ENCODE measurements around the gene OR7G3. TPM values are rescaled to one million over a fixed set of nuclear protein-coding genes. Genes with fewer than 3 reads are reported as not detected.

OR7G3 gene
- total RNA-seq, 1 experiment from 2014 or later, result not detected

DNA sequence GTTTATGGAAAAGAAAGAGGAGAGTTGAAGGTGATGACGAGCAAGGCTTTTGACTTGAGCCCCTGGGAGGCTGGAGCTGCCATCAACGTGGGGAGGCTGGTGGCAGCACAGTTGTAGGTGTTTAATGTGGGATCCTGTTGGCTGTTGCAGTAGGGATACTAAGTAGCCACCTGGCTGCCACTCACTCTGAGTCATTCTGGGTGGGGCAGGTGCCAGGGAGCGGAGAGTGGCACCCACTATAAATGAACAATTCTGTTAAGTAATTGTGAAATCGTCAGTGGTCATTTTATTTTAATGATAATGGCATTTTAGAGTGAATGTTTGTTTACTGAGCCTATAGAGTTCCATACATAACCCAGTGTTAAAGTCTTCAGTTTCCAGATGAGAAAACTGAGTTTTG lies 23.2 kb upstream of the OR7G3 start:
- no peak overlapping the region for H2BK120ac ChIP-seq (ENCODE audit: low read depth, low read length, poor library complexity, severe bottlenecking)
- no peak overlapping the region for H3K14ac ChIP-seq (ENCODE audit: insufficient read depth, low read length)
- H3K4ac ChIP-seq (ENCODE audit: low read depth, low read length), result no peak overlapping the region
- no peaks in the 10 kb centered on the region for H3K27me3 ChIP-seq (ENCODE audit: insufficient read depth, low read length)
- no peak overlapping the region for H2AK5ac ChIP-seq (ENCODE audit: insufficient read length, low read length)
- no peaks in the 10 kb centered on the region for H3K23me2 ChIP-seq (ENCODE audit: insufficient read length, low read depth, low read length, poor library complexity, severe bottlenecking)
- Mint-ChIP-seq H3K27me3 (ENCODE audit: low read depth) (no peaks in the 10 kb centered on the region; the same call in none of the 2 replicates), H3K27ac (no peak overlapping the region), H3K4me1 (peaks cover 3 to 6% of the 10 kb centered on the region in 2 experiments; a peak in 1 of 4 replicates), H3K9me3 (peaks cover 82 to 96% of the 10 kb centered on the region in 2 experiments), H3K4me3 (peak overlapping the region in 1 of 2 experiments; percentile 11; a peak in 1 of 5 replicates), H3K36me3 (ENCODE audit: insufficient read depth in 1 of 3, low read depth in 3 of 3) (peaks cover 87 to 97% (median 95%) of the 10 kb centered on the region in 3 experiments)
- H3K79me1 ChIP-seq (ENCODE audit: insufficient read depth, low read depth, low read length, poor library complexity, severe bottlenecking), result peaks cover 14% of the 10 kb centered on the region
- H2BK5ac ChIP-seq (ENCODE audit: insufficient read length, low read length), result no peak overlapping the region
- H3K9me3 ChIP-seq (ENCODE audit: control insufficient read depth, low read depth, low read length), result peaks cover 38% of the 10 kb centered on the region
- H4K20me1 ChIP-seq (ENCODE audit: control insufficient read depth, insufficient read depth, insufficient read length), result no peaks in the 10 kb centered on the region
- no peak overlapping the region for H3T11ph ChIP-seq (ENCODE audit: low read length)
- H4K8ac ChIP-seq (replicated peaks; ENCODE audit: insufficient read length, low read depth, low read length), result no peak overlapping the region
- no peak overlapping the region for H4K5ac ChIP-seq (ENCODE audit: insufficient read length, low read depth, low read length)
- H3K23ac ChIP-seq (ENCODE audit: insufficient read length, low read depth, low read length), result no peak overlapping the region
- H2BK20ac ChIP-seq (ENCODE audit: low read depth, low read length, poor library complexity, severe bottlenecking), result no peak overlapping the region
- H2BK15ac ChIP-seq (ENCODE audit: low read depth, low read length), result no peak overlapping the region
- H3K18ac ChIP-seq (ENCODE audit: insufficient read length, low read depth, low read length), result no peak overlapping the region
- no peak overlapping the region for H2AFZ ChIP-seq (ENCODE audit: low read length)
- no peak overlapping the region for H3K9ac ChIP-seq (ENCODE audit: extremely low read depth, insufficient read length, low read length)
- H3K79me2 ChIP-seq (ENCODE audit: insufficient read depth, low read length), result peaks cover 81% of the 10 kb centered on the region
- no peaks in the 10 kb centered on the region for H3K4me1 ChIP-seq (ENCODE audit: insufficient read depth, low read length)
- no peak overlapping the region for H3K4me2 ChIP-seq (ENCODE audit: insufficient read depth, insufficient read length, low read length)
- no peak overlapping the region for H4K91ac ChIP-seq (ENCODE audit: insufficient read length, low read depth, low read length)
- H3K56ac ChIP-seq (ENCODE audit: insufficient read length, low read depth, low read length), result no peak overlapping the region
- H2BK12ac ChIP-seq (ENCODE audit: insufficient read length, low read depth, low read length), result no peak overlapping the region
- WGBS (ENCODE audit: extremely low coverage, insufficient read length, low lambda C conversion rate), result no CpG with 5 or more reads among the region's 4 CpGs
- TF ChIP-seq CTCF (conservative IDR thresholded peaks at IDR 0.05), result no peak
- DNase-seq, result no peak
- no peak overlapping the region for H3K27ac ChIP-seq (ENCODE audit: insufficient read length, low read depth, low read length)

Data from H9 (cell line).